C4-2B (cell line): ENCODE data around the gene LRCH3.

Experiments used
- CTCF ChIP-seq: fragments of 450-650 bp; conservative IDR thresholded peaks from 2 replicates; pipeline ENCODE4 v1.5.1; 2017; ENCODE audit warnings: mild to moderate bottlenecking
- ZFX ChIP-seq: fragments of 450-650 bp; IDR thresholded peaks from 2 replicates; pipeline ENCODE4 v1.6.1; 2017

- TF ChIP-seq CTCF, result no peak
- TF ChIP-seq ZFX, result no peak
These were observed 3.1 kb downstream of the LRCH3 start for GRCh38 chr3:197794115-197794514.
